Suppressor macrophage (primary cell): ENCODE measurements around the gene EFCAB5.
"Not testable (repeated sequence)": the region's sequence is repeated elsewhere in the genome, so short reads cannot be mapped to it uniquely, and the experiment has no call there.

ENCODE experiments used
- DNase-seq, 4 experiments: peaks; one replicate each; pipeline ENCODE4 v3.0.0-alpha.2; 2020 to 2022

The EFCAB5 gene

DNA sequence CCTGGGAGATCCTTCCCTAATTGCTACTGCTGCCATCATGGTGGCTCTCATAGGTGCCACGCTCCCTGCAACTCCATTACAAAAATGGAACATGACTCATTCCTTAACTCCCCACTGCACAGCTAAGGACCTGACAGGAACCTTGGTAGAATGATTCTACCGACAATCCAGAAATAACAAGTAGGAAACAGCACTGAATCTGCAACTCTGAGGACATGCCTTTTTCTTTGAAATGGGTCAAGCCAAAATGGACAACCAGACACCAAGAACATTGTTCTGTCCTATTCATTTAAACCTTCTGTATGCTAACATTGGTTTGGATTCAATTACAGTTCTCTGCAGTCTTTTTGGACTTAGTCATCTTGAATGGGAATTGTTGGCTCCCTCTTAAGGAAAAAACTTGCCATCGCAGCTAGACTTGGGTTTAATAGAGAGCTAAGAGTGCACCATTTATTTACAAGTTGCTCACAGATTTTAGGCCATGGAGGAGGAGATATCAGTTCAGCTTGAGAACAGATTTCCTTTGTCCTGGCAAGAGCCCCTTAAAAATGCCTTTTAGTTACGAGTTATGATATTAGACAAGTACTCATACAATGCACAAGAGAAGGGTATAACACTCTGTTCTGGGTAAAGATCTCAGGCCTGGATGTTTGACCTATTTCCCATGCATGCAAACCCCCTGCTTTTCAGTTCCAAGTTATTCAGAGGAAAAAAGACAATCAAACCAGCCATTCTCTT lies 154.2 kb downstream of the EFCAB5 start:
- DNase-seq = peak; percentile 46 to 66 (median 56)

DNA sequence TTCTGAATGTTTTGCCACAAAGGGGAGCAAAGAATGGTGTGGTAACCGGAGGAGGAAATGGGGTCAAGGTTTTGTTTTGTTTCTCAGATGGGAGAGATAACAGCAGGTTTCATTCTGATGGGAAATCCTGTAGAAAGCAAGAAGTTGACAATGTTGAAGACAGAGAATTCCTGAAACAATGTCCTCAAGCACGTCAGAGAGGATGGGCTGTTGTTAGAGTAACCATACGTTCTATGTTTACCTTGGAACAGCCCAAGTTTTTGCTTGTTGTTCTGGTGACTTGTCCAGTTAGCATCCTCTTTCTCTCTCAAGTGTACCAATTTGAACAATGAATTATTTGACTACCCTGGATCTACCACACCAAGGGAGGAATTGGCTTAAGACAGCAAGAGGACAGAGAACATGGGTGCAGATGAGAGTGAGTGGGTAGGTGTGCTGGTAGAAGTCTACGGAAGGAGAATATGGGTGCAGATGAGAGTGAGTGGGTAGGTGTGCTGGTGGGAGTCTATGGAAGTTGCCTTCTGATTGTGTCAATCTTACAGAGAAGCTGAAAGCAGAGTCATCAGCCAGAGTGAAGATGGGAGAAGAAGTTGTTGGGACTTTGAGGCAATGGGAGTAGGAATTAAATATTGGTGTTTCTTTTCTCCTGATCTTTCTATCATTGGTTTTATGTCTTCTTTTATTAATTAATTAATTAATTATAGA lies 160.4 kb downstream of the EFCAB5 start:
- peak in 2 of 4 experiments; percentile 15 to 18 for DNase-seq

DNA sequence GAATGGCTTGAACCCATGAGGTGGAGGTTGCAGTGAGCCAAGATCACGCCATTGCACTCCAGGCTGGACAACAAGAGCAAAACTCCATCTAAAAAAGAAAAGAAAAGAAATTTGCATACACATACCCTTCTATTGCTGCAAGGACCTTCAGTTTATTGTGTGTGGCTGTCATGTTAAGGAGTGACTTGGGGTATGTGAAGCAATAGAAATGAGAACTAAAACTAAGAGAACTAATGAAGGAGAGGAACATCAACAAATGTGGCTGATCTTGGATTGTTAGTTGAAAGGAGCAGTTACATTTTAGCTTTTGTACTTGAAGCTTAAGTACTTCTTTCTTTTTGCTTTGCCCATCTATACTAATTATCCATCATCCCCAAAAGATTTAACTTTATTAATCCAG lies 162.5 kb downstream of the EFCAB5 start:
- DNase-seq = peak in 3 of 4 experiments; percentile 8 to 54 (median 47)

DNA sequence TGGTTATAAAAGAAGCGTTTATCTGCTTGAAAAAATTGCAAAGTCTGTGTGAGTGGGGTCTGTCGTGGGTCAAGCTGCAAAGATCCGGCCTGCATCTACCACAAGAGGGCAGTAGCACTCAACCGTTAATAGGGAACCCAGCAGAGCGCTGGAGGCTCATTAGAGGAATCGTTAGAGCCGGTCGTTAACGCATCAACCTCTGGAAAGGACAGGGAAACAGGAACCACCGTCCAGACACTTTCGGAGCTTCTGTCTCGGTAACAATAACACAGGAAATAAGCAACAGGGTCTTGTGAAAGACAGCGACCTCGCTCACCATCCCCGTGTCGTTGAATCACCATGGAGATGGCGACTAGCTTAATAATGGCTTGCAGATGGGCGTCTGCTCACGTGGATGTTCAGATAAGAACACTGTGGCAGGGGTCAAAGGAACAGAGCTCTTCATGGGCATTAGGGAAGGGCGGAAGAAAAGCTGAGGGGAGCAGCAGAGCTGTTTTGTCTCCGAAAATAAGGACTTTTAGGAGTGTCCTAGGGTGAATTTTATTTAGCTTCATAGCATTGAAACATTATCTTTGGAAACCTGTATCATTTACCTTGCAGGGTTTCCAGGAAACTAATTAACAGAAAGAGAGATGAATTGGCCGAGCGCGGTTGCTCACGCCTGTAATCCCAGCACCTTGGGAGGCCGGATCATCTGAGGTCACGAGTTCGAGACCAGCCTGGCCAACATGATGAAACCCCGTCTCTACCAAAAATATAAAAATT lies 163.3 kb downstream of the EFCAB5 start:
- peak; percentile 95 to 99 (median 97) for DNase-seq

DNA sequence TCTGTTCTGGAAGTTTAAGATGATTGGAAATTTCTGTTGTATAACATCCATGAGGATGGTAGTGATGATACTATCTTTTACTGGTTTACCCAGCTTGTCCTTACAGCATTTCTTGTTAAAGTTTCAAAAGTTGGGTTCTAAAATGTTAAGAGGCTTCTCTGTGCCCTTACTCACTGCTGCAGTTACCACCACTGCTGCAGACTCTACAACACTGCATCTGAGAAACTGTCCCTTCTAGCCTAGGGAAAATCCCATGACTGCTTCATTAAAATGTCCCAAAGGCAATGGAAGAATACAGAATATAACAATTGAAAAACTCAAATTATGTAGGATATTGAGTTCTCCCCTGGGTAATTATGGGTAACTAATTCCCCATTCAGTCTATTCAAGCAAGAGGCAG lies 171.4 kb downstream of the EFCAB5 start:
- DNase-seq = no peak

DNA sequence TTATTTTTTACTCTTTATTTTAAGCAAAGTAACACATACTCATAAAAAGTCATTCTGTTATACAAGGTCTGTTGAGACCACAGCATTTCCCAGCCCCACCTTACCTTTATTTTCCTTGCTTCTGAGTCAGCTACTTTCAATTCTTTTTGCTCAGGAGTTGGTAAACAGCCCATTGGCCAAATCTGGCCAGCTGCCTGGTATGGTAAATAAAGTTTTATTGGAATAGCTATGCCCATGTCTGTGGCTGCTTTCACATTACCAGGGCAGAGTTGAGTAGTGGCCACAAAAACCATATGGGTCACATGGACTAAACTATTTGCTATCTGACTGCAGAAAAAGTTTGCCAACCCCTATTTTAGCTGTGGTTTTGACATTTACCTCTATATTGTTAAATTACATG lies 171.8 kb downstream of the EFCAB5 start:
- DNase-seq = peak in 2 of 4 experiments; percentile 11 to 24

DNA sequence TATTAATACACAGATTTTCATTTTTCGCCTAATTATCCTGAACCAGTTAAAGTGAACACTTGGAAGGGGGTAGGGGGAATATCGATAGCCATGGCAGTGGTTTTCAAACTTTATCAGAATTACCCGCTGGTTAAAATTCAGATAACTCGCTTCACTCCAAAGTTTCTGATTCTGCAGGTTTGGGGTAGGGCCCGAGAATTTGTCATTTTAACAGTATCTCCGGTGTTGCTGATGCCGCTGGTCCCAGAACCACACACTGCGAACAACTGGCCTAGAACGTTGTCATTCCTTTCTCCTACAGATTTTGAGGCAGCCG lies 174.9 kb downstream of the EFCAB5 start:
- DNase-seq = no peak

DNA sequence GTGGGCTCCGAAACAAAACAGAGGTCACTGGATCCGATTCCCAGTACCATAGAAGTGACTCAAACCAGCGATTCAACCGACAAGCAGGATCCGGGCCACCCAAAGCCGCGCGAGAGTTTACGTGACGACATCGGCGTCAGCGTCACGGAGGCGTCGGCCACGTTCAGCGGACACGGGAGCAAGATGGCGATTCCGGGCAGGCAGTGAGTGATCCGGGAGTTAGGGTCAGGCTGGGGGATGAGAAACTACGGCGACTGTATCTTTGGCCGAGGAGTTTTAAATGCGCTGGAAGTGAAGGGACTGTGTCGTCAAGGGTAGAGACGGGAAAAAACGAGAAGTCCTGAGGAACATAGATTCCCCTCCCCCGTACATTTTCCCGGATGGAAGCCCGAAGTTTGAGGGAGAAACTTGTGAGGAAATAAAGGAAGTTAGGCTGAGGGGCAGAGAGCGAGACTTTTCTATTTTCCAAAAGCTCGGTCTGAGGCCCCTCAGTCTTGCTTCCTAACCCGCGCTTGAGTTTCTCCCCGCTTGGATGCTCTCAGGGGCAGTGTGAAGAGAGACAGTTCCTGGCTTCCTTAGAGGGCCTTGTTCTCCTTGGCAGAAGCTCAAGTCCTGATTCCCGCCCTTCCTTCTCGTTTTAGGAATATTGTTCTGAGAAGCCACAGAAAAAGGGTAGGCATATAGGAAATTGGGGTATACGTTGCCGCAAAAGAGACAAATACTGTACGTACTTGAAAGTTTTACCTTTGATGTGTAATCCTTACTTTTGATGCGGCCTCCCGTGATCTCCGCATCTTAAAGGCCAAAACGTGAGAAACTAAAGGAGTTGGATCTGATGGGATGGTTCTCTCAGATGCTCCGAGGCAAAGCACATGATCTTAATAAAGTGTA lies 175.5 kb downstream of the EFCAB5 start, which contains the start of gene NSRP1:
NSRP1 (plus strand) TSS at position 156 of the 891 bp plus-strand sequence; CDS start at position 184, 28 bp downstream.
- peak; percentile 97 to 98 (median 98) for DNase-seq

DNA sequence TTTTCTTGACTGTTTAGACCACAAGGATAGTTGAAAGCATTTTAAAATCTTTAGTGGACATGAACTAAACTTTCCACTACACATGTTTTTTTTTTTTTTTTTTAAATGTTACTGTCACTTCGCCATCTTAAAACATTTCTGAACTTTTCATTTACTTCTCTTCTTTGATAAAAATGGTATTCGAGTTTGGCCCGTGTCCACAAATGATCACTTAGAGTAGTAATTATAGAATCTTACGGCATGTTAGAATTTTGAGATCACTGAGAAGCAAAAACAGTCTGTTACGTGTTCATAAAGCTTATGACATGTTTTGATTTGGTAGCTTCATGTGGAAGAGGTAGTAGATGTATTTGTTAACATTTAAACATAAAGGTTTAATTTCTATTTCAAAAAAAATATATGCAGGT lies 176.2 kb downstream of the EFCAB5 start:
- DNase-seq = peak in 2 of 4 experiments; percentile 3 to 8

DNA sequence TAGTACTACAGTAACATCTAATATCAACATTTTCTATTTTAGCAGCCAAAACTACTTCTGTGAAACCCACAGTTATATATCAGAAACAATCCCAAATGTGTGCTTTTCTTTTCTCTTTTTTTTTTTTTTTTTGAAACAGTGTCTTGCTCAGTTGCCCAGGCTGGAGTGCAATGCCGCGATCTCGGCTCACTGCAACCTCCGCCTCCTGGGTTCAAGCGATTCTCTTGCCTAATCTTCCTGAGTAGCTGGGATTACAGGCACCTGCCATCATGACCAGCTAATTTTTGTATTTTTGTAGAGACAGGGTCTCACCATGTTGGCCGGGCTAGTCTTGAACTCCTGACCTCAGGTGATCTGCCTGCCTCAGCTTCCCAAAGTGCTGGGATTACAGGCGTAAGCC lies 177.2 kb downstream of the EFCAB5 start:
- DNase-seq = not testable (repeated sequence)

DNA sequence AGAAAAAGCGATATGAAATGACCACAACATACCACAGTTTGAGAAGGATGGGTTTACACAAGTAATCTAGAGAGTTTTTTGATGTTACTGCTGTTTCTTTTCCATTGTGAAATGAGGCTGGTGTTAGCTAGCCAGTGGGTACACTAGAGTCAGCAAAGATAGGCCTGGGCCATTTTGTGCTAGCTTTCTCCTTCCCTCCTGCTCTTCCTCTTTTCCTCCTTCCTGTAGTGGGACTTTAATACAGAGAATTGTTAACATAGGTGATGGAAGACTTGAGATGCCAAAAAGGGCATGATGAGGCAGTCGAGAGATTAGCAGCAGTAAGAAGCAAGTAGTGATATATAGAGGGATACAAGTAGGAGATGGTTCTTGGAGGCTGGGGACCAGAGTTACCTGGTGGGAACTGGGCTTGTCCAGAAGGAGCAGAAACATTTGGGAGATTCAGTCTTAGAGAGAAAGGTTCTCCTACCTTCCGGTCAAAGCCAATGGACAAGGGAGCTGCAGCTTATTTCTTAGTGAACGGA lies 182.9 kb downstream of the EFCAB5 start:
- peak in 2 of 4 experiments; percentile 30 to 32 for DNase-seq

DNA sequence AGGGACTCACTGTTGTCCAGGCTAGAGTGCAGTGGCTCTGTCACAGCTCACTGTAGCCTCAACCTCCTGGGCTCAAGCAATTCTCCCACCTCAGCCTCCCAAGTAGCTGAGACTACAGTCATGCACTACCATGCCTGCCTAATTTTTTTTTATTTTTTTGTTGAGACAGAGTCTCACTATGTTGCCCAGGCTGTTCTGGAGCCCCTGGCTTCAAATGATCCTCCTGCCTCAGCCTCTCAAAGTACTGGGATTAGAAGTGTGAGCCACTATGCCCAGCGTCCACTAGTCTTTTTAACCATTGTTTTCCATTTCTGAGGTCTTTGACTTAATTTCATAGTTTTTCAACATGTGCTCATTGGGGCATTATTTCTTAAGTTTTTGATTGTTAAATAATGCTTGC lies 188.7 kb downstream of the EFCAB5 start:
- DNase-seq = no peak

DNA sequence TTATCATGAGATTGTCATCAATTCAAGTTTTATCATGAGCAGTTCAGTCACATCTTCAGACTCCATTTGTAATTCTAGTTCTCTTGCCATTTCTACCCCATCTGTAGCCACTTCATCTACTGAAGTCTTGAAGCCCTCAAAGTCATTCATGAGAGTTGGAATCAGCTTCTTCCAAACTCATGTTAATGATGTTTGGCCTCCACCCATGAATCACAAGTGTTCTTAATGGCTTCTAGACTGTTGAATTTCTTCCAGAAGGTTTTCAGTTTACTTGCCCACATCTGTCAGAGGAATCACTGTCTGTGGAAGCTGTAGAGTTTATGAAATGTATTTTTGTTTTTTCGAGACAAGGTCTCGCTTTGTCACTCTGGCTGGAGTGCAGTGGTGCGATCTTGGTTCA lies 191.2 kb downstream of the EFCAB5 start:
- DNase-seq = no peak

DNA sequence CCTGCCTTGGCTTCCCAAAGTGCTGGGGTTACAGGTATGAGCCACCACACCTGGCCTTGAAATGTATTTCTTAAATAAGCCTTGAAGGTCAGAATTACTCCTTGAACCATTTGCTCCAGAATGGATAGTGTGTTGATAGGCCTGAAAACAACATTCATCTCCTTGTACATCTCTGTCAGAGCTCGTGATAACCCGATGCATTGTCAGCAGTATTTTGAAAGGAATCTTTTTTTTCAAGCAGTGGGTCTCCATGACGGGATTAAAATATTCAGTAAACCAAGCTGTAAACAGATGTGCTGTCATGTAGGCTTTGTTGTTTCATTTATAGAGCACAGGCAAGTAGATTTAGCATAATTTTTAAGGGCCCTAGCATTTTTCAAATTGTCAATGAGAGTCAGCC lies 191.8 kb downstream of the EFCAB5 start:
- no peak for DNase-seq

DNA sequence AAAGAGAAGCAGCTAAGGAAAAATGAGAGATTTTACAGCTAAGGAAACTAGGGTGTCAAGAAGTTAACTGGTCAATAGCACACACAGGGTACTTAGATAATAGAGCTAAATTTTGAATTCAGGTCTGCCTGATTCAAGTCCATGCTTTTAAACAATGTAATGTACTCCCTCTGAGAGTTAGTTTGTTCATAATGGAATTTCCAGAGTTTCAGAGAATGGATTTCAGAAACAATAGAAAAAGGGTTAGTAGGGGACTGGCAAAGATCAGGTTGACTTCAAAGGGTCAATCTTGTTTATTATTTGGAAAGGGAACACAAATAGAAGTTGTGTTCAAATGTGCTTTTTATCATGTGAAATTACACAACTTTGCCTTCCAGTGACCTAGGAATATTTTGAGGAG lies 193.1 kb downstream of the EFCAB5 start:
- no peak for DNase-seq

DNA sequence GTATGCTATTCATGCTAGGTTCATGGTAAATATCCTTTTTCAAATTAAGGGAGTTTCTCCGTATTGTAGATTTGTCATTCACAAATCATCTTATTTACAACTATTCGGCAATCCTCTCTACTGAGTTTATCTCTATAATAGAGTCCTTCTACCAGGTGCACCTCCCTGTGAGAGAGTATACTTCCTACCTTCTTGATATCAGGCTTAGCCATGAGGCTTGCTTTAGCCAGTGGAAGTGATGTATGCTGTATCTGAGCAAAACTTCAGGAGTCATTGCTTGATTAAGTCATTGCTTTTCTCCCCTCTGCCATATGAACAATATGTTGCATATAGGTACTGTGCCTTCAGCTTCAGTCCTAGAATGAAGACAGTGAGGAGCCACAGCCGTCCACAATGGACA lies 195.7 kb downstream of the EFCAB5 start:
- no peak for DNase-seq

DNA sequence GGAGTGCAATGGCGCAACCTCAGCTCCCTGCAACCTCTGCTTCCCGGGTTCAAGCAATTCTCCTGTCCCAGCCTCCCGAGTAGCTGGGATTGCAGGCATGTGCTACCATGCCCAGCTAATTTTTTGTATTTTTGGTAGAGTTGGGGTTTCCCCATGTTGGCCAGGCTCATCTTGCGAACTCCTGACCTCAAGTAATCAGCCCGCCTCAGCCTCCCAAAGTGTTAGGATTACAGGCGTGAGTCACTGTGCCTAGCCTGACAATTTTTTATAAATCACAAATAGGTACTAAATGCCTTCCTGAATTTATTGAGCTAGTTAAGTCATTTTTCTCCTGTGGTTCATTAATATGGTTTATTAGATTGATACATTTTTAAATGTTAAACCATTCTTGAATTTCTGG lies 206.4 kb downstream of the EFCAB5 start:
- DNase-seq = peak in 3 of 4 experiments; percentile 6 to 14 (median 9)

DNA sequence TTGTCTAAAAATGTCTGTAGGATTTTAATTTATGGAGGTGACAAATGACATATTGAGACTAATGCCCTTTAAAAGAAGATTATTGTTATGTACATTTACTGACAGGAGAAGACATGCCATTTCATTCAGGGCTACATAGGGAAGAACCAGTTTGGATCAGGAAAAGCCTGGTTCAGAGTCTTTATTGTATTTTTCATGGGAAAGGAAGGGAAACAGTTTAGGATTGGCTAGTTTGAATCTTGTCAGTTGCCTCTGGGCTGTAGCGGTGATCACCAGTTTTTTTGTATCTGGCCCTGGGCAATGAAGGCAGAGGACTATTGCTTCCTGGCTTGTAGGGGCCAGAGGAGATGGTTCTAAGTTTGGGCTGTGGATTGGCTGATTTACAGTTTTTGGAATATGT lies 206.9 kb downstream of the EFCAB5 start:
- DNase-seq = no peak

DNA sequence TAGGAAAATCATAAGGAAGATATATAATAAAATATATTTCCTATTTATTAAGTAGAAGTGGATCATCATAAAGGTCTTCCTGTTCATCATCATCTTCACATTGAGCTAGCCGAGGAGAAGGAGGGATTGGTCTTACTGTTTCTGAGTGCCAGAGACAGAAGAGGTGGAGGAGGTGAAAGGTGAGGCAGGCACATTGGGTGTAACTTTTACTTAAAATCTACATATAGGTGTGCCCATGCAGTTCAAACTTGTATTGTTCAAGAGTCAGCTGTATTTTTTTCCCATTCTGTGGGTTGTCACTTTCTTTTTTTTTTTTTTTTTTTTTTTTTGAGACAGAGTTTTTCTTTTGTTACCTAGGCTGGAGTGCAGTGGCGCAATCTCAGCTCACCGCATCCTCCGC lies 210.0 kb downstream of the EFCAB5 start:
- DNase-seq = no peak

DNA sequence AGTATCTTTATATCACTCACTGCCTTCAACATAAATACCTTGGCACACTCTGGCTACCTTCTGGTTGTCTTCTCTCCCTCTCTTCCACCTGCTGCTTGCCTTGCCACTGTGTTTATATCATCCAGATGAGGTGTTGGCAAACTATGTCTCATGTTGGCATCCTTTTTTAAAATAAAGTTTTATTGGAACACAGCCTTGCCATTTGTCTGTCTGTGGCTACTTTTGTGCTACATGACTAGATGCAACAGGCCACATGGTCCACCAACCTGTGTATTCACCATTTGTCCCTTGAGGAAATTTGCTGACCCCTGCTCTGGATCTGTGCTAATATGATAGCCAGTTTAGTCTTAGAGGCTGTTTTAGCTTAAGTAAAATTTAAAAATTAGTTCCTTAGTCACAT lies 212.0 kb downstream of the EFCAB5 start:
- no peak for DNase-seq

DNA sequence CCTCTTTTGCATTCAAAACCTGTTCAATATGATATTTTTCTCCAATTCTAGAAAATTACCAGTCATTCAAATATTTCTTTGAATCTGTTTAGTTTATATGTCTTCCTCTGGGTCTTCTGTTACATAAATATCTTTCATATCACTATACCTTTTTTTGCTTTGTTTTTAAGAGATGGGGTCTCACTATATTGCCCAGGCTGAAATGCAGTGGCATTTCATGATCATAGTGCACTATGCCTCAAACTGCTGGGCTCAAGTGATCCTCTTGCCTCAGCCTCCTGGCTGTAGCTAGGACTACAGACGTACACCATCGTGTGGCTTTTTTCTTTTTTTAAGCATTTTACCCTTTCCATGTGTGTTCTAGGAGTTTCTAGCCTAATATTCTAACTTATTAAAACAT lies 214.0 kb downstream of the EFCAB5 start:
- no peak for DNase-seq
